Right renal pelvis (tissue), 4 donors: Measurements from ENCODE around the gene KRTAP10-12. TPM values are rescaled to one million over a fixed set of nuclear protein-coding genes. Genes with fewer than 3 reads are reported as not detected.
"Not testable (repeated sequence)": the region's sequence is repeated elsewhere in the genome, so short reads cannot be mapped to it uniquely, and the experiment has no call there.

ENCODE experiments used
- DNase-seq, 4 donors: peaks; one replicate each; pipeline ENCODE4 v3.0.0-alpha.2; 2013; ENCODE audit warnings: low read depth in 4 of 4, low spot score in 3 of 4, missing footprints in 1 of 4
- polyA plus RNA-seq, 4 donors: library from polyadenylated mRNA; unstranded; fragments of 120-200 nt; gene quantifications; one replicate each; pipeline ENCODE4 v1.2.1, GENCODE V29; 2013; ENCODE audit not compliant: insufficient read length in 4 of 4

Gene KRTAP10-12
- polyA plus RNA-seq, result not detected

DNA sequence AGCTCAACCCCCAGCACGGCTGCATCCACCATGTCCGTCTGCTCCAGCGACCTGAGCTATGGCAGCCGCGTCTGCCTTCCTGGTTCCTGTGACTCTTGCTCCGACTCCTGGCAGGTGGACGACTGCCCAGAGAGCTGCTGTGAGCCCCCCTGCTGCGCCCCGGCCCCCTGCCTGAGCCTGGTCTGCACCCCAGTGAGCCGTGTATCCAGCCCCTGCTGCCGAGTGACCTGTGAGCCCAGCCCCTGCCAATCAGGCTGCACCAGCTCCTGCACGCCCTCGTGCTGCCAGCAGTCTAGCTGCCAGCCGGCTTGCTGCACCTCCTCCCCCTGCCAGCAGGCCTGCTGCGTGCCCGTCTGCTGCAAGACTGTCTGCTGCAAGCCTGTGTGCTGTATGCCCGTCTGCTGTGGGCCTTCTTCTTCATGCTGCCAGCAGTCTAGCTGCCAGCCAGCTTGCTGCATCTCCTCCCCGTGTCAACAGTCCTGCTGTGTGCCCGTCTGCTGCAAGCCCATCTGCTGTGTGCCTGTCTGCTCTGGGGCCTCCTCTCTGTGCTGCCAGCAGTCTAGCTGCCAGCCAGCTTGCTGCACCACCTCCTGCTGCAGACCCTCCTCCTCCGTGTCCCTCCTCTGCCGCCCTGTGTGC is at the start of gene KRTAP10-12:
Gene KRTAP10-12 (plus strand): TSS at position 1 of the 639 bp plus-strand sequence. CDS start 30 bp downstream, at position 31.
- not testable (repeated sequence) for DNase-seq

GRCh38 chr21:44647222-44647552 is 49.8 kb upstream of the KRTAP10-12 start:
- no peak for DNase-seq

GRCh38 chr21:44648557-44649311 is 48.2 kb upstream of the KRTAP10-12 start:
- DNase-seq, result no peak

- DNase-seq, result no peak
Measured at GRCh38 chr21:44649521-44650100, 47.4 kb upstream of the KRTAP10-12 start.

GRCh38 chr21:44650265-44650972 is 46.6 kb upstream of the KRTAP10-12 start:
- DNase-seq, result no peak

DNA sequence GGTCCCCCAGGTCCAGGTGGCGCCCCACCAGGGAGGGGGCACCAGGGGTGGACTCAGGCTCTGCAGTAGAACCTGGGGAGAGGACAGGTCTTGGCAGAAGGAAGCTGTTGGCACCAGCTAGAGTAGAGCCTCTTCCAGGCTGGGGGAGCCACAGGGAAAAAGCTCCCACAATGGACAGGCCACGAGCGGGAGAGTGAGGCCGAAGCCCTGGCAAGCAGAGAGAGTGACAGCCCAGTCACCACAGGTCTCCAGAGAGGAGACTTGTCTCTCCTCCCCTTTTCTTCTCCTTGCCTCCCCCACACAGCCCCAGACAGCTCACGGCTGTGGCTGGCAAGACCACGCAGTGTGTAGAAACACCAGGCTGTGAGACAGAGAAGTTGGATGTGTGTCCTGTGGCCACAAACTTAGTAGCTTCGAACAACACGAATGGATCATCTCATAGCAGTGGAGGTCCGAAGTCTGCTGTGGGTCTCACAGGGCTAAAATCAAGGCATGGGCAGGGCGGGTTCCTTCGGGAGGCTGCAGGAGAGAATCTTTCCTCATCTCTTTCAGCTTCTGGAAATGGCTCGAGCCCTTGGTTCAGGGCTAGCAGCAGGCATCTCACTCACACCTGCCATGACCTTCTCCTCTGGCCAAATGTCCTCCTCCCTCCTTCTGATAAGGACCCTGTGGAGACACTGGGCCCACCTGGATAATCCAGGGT is 45.8 kb upstream of the KRTAP10-12 start:
- no peak for DNase-seq

DNA sequence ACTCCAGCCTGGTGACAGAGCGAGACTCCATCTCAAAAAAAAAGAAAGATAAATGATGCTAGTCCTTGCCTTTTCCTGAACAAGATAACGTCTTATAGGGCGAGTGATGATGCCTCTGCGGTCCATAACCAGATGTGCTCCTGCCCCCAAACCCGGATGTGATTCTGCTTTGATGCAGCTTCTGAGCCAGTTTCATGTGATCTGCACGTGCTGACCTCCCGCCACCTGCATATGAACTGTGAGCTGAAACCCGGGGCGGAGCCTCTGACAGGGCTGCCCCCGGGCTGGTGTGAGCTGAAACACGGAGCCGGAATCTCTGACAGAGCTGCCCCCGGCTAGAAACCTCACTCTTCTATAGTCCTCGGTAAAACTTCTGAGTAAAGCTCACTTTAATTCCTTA is 43.8 kb upstream of the KRTAP10-12 start:
- no peak for DNase-seq

DNA sequence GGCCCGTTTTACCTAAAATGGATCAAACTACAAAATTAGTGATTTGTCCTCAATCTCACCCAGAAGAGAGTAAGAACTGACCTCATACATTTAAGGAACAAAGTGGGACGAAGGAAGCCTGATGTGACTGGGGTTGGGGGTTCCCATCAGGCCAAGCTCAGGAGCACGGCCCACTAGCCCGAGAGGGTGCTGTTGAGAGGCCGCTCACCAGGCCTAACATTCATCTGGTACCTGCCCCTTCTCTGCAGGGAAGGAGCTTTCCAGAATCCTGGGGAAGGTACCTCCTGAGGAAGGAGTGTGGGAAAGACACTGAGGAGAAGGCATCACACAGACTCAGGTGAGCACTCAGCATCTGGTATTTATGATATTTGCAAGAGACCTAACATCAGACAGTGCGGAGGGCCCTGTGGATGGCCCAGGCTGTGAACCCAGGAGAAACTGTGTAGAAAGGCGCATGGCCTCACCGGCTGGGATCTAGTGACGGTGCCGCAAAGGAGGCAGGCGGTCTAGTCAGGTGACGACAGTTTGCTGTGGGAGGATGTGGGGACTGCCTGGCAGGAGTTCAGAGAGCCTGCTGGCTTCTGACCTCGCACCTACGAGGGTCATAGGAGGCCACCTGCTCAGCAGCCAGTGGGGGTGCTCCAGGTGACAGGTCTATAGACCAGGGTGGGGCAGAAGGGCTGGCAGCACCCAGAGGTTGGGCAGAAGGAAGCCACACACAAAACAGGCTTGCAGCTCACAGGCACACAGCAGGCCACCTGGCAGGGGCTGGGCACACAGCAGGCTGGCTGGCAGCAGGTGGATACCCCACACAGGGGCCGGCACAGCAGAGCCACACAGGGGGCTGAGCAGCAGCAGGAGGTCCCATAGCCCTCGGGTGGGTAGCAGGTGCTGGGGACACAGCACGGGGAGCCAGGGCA is 43.1 kb upstream of the KRTAP10-12 start:
- no peak for DNase-seq

DNA sequence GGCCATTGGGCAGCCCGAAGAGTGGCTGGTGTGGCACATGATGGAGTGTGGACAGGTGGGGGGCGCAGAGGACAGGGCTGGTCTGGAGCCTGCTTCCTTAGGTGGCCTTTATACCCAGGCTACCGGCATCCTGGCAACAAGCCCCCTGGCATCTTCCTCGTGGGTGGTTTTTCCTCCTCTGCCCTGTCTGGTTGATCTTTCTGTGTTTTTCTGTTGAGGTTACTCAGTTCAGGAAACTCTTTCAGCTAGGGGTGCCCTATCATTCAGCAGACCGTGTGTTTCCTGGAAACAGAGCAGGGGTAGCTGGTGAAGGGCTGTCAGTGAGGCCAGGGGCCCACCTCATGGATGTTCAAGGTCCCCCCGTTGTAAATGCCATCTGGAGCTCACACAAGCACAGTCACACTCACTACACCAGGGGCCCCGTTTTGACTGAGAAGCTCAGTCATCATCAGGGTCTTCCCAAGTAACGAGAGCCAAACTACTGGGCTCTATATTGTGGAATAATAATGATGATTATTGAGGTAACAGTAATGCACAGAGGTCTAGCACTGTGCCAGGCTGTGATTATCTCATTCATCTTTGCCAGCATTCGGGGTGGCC is 42.3 kb upstream of the KRTAP10-12 start, which contains the start of gene KRTAP12-4:
Gene KRTAP12-4 (minus strand): TSS at position 84 of the 600 bp plus-strand sequence. CDS start 45 bp downstream, at position 39.
- no peak for DNase-seq

- no peak for DNase-seq
Measured at GRCh38 chr21:44656868-44657267, 40.1 kb upstream of the KRTAP10-12 start.

- no peak for DNase-seq
Measured at GRCh38 chr21:44657635-44658540, 39.1 kb upstream of the KRTAP10-12 start, which contains the start of gene KRTAP12-3. Gene KRTAP12-3 (plus strand): TSS chr21:44657932. CDS start chr21:44657980, 48 bp downstream.

GRCh38 chr21:44658541-44658910 is 38.4 kb upstream of the KRTAP10-12 start:
- no peak for DNase-seq

GRCh38 chr21:44658913-44659595 is 37.9 kb upstream of the KRTAP10-12 start:
- DNase-seq, result no peak

- not testable (repeated sequence) for DNase-seq
Measured at GRCh38 chr21:44661567-44661966, 35.4 kb upstream of the KRTAP10-12 start.

GRCh38 chr21:44664691-44665090 is 32.3 kb upstream of the KRTAP10-12 start:
- no peak for DNase-seq

DNA sequence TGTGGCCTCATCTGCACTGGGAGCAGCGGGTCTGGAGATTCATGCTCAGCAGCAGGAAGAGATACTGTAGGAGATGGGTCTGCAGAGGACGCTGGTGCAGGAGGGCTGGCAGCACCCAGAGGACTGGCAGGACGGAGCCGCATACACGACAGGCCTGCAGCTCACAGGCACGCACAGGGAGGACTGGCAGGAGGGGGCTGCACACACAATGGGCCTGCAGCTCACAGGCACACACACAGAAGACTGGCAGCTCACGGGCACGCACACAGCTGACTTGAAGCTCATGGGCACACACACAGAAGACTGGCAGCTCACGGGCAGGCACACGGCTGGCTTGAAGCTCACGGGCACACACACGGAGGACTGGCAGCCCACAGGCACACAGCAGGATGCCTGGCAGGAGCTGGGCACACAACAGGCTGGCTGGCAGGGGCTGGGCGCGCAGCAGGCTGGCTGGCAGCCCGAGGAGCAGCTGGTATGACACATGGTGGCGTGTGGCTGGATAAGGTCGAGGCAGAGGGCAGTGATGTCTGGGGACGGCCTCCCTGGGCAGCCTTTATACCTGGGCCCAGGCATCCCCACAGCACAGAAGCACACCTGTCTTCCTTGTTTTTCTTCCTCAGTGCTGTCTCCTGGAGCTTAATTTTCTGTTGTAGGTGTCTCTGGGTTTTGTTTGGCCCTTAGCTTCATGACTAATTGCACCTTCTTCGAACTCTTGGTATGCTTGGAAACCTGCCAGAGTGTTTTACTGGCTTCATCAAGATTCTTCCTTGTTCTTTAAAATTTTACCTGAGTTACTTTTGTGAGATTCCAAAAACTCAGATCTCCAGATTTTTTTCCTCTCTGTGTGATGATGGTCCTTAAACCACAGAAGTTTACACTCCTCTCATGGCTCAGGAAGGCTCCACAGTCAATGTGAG is 30.3 kb upstream of the KRTAP10-12 start, which contains the start of gene KRTAP12-2:
Gene KRTAP12-2 (minus strand): TSS at position 527 of the 920 bp plus-strand sequence. CDS start 41 bp downstream, at position 486.
- no peak for DNase-seq
